ENCODE data around the gene GSTM1.
"Not testable (repeated sequence)": the region's sequence is repeated elsewhere in the genome, so short reads cannot be mapped to it uniquely, and the experiment has no call there.

Gene GSTM1

GRCh38 chr1:109671067-109671466, 16.6 kb upstream of the GSTM1 start:
- H3K4me3 ChIP-seq (ENCODE audit: low read depth in 1 of 2, low read length in 1 of 2) = no peak overlapping the region

DNA sequence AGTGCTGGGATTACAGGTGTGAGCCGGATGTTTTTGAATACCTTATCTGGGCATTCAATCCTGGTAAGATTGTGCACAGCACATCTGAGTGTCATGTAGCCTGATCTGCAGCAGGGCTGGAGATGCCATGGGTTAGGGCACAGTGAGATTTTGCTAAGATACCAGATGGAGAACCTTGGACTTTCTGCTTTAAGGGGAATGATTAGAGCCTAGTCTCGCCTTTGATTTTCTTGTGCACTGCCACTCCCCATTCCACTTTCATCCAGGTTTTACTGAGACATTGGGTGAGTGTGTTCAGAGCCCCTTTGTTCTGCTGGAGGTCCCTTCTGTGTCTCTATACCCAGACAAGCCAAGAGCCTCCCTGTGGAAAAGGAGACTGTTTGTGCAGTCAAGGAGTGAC, 13.8 kb upstream of the GSTM1 start:
- H3K36me3 ChIP-seq; H3K27ac ChIP-seq; H3K9me3 ChIP-seq; H3K27me3 ChIP-seq; H3K4me1 ChIP-seq (ENCODE audit: control insufficient read depth in 1 of 2, insufficient read depth in 1 of 2, low read depth in 1 of 2, low read length in 1 of 2); H3K4me3 ChIP-seq (ENCODE audit: low read depth in 1 of 2, low read length in 1 of 2): not testable (repeated sequence)

More at GRCh38 chr1:109671067-109671466, 16.6 kb upstream of the GSTM1 start:
- Histone ChIP-seq H3K27me3 (peaks cover 15% of the 10 kb centered on the region), H3K9me3 (no peaks in the 10 kb centered on the region), H3K27ac (no peak overlapping the region), H3K36me3 (no peaks in the 10 kb centered on the region), H3K4me1 (ENCODE audit: control insufficient read depth in 1 of 2, insufficient read depth in 1 of 2, low read depth in 1 of 2, low read length in 1 of 2) (peaks cover 0 to 13% of the 10 kb centered on the region in 2 experiments)
- TF ChIP-seq, protein P1, sequence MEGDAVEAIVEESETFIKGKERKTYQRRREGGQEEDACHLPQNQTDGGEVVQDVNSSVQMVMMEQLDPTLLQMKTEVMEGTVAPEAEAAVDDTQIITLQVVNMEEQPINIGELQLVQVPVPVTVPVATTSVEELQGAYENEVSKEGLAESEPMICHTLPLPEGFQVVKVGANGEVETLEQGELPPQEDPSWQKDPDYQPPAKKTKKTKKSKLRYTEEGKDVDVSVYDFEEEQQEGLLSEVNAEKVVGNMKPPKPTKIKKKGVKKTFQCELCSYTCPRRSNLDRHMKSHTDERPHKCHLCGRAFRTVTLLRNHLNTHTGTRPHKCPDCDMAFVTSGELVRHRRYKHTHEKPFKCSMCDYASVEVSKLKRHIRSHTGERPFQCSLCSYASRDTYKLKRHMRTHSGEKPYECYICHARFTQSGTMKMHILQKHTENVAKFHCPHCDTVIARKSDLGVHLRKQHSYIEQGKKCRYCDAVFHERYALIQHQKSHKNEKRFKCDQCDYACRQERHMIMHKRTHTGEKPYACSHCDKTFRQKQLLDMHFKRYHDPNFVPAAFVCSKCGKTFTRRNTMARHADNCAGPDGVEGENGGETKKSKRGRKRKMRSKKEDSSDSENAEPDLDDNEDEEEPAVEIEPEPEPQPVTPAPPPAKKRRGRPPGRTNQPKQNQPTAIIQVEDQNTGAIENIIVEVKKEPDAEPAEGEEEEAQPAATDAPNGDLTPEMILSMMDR (IDR thresholded peaks at IDR 0.05) = no peak

- not testable (repeated sequence) for H3K36me3 ChIP-seq; H3K4me3 ChIP-seq (ENCODE audit: low read depth in 1 of 2, low read length in 1 of 2); H3K9me3 ChIP-seq; H3K4me1 ChIP-seq (ENCODE audit: control insufficient read depth in 1 of 2, insufficient read depth in 1 of 2, low read depth in 1 of 2, low read length in 1 of 2); H3K27me3 ChIP-seq; H3K27ac ChIP-seq
Measured at GRCh38 chr1:109676683-109677381, 10.8 kb upstream of the GSTM1 start.

DNA sequence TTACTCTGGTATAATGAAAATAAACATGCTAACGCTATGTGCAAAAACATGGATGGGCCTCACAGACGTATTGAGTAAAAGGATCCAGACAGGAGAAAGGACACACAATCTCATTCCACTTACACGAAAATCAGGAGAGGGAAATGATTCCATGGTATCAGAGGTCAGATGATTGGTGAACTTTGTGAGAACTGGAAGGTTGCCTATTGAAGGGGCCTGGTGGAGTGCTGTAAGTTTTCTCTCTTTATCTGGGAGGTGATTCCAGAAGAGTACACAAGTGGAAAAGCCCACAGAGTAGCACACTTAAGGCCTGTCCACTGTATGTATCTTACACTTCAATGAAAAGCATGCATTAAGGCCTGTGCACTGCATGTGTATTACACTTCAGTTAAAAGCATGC, 10.2 kb upstream of the GSTM1 start:
- TF ChIP-seq, protein P1 (IDR thresholded peaks at IDR 0.05) = no peak
- H3K27ac ChIP-seq = no peak overlapping the region
- no peak overlapping the region for H3K4me3 ChIP-seq (ENCODE audit: low read depth in 1 of 2, low read length in 1 of 2)
- no peaks in the 10 kb centered on the region for H3K36me3 ChIP-seq
- H3K27me3 ChIP-seq = no peaks in the 10 kb centered on the region
- no peaks in the 10 kb centered on the region for H3K9me3 ChIP-seq
- H3K4me1 ChIP-seq (ENCODE audit: control insufficient read depth in 1 of 2, insufficient read depth in 1 of 2, low read depth in 1 of 2, low read length in 1 of 2) = no peaks in the 10 kb centered on the region

GRCh38 chr1:109678637-109679036, 9.0 kb upstream of the GSTM1 start:
- H3K36me3 ChIP-seq; H3K27me3 ChIP-seq; H3K9me3 ChIP-seq; H3K27ac ChIP-seq; H3K4me3 ChIP-seq (ENCODE audit: low read depth in 1 of 2, low read length in 1 of 2); H3K4me1 ChIP-seq (ENCODE audit: control insufficient read depth in 1 of 2, insufficient read depth in 1 of 2, low read depth in 1 of 2, low read length in 1 of 2): not testable (repeated sequence)

DNA sequence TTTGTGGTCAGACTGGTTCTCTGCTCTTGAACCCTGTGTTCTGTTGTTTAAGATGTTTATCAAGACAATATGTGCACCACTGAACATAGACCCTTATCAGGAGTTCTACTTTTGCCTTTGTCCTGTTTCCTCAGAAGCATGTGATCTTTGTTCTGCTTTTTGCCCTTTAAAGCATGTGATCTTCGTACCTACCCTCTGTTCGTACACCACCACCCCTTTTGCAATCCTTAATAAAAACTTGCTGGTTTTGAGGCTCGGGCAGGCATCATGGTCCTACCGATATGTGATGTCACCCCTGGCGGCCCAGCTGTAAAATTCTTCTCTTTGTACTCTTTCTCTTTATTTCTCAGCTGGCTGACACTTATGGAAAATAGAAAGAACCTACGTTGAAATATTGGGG, 2.8 kb upstream of the GSTM1 start:
- not testable (repeated sequence) for H3K36me3 ChIP-seq; H3K4me3 ChIP-seq (ENCODE audit: low read depth in 1 of 2, low read length in 1 of 2); H3K27me3 ChIP-seq; H3K4me1 ChIP-seq (ENCODE audit: control insufficient read depth in 1 of 2, insufficient read depth in 1 of 2, low read depth in 1 of 2, low read length in 1 of 2); H3K9me3 ChIP-seq; H3K27ac ChIP-seq

DNA sequence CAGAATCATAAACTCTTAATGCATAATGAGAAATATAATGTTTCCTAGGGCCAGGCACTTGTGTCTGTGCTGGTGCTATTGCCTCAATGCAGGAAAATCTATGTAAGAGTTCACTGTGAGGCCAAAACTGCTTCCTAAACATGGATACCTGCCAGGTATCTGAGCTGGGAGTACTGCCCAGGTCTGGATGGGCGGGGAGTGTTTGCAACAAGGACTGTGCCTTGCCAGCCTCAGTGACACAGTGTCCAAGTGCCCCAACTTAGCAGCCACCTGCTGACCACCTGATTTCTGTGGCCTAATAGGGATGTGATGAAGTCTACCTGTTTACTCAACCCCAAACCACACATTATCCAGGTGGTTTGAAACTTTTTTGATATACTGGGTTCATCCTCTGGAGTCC, 2.2 kb upstream of the GSTM1 start:
- H3K4me1 ChIP-seq (ENCODE audit: control insufficient read depth in 1 of 2, insufficient read depth in 1 of 2, low read depth in 1 of 2, low read length in 1 of 2); H3K27ac ChIP-seq; H3K27me3 ChIP-seq; H3K36me3 ChIP-seq; H3K9me3 ChIP-seq; H3K4me3 ChIP-seq (ENCODE audit: low read depth in 1 of 2, low read length in 1 of 2): not testable (repeated sequence)

DNA sequence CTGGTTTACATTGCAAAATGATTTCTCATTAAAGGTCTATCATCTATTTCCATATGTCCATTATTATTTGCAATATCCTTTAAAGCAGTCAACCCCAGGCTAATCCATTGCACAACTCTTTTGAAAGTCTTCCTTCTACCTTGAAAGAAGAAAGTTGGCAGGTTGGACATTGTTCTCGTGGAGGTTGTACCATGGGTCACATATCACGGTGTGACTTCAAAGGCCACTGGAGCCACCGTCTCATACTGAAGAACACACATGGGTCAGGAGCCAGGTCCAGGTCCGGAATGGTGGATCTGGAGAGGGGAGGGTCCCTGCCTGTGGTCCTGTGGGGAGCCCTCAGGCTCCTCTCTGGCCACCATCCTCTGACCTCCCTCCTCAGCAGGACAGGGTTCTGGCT, 1.7 kb upstream of the GSTM1 start:
- not testable (repeated sequence) for H3K4me3 ChIP-seq (ENCODE audit: low read depth in 1 of 2, low read length in 1 of 2); H3K4me1 ChIP-seq (ENCODE audit: control insufficient read depth in 1 of 2, insufficient read depth in 1 of 2, low read depth in 1 of 2, low read length in 1 of 2); H3K27ac ChIP-seq; H3K27me3 ChIP-seq; H3K36me3 ChIP-seq; H3K9me3 ChIP-seq

GRCh38 chr1:109687109-109687508, 508 bp upstream of the GSTM1 start:
- H3K27ac ChIP-seq; H3K4me1 ChIP-seq (ENCODE audit: control insufficient read depth in 1 of 2, insufficient read depth in 1 of 2, low read depth in 1 of 2, low read length in 1 of 2); H3K27me3 ChIP-seq; H3K4me3 ChIP-seq (ENCODE audit: low read depth in 1 of 2, low read length in 1 of 2); H3K36me3 ChIP-seq; H3K9me3 ChIP-seq: not testable (repeated sequence)

All from neutrophil (primary cell).